Fibroblast of villous mesenchyme (primary cell): ENCODE results near the gene QRICH2. TPM values are rescaled to one million over a fixed set of nuclear protein-coding genes. Genes with fewer than 3 reads are reported as not detected.

Experiments used
- DNase-seq: peaks from one replicate; pipeline ENCODE4 v3.0.0-alpha.2; 2010; ENCODE audit warnings: low read depth
- H3K4me3 ChIP-seq: 2 replicates; pipeline ENCODE4 v1.5.1; 2011; ENCODE audit warnings: low read depth, mild to moderate bottlenecking, low read length
- CTCF ChIP-seq: IDR thresholded peaks from 2 replicates; pipeline ENCODE4 v1.5.1; 2012; ENCODE audit warnings: low read depth, mild to moderate bottlenecking, low read length; ENCODE audit not compliant: insufficient read depth
- total RNA-seq: library from RNA; depleted of rRNA; stranded (reverse); fragments of >200 nt; gene quantifications from 2 replicates; pipeline ENCODE4 v1.2.3, GENCODE V29; 2012

Gene QRICH2
- 2.2 and 2.6 TPM in 2 replicates for total RNA-seq

- DNase-seq, result no peak
- TF ChIP-seq CTCF, result no peak
- H3K4me3 ChIP-seq, result no peak within 1 kb of the TSS
Measured at GRCh38 chr17:76307966-76308338, at the start of gene QRICH2. TSS of gene QRICH2 (minus strand) at chr17:76308276. CDS start at chr17:76307998, 278 bp downstream.

- H3K4me3 ChIP-seq, result no peak overlapping the region
- no peak for TF ChIP-seq CTCF
- no peak for DNase-seq
Measured at GRCh38 chr17:76357597-76358158, 49.6 kb upstream of the QRICH2 start.

- no peak overlapping the region for H3K4me3 ChIP-seq
- no peak for DNase-seq
- TF ChIP-seq CTCF, result no peak
Measured at GRCh38 chr17:76356803-76357456, 48.9 kb upstream of the QRICH2 start.

GRCh38 chr17:76354747-76355310, 46.8 kb upstream of the QRICH2 start:
- no peak overlapping the region for H3K4me3 ChIP-seq
- no peak for TF ChIP-seq CTCF
- no peak for DNase-seq

GRCh38 chr17:76354317-76354729, 46.2 kb upstream of the QRICH2 start:
- DNase-seq, result no peak
- no peak for TF ChIP-seq CTCF
- H3K4me3 ChIP-seq, result peak overlapping the region; percentile 86

- peak; percentile 89 for DNase-seq
- peak; percentile 46 for TF ChIP-seq CTCF
- H3K4me3 ChIP-seq, result peak within 1 kb of the TSS; percentile 86
Measured at GRCh38 chr17:76353599-76354316, 45.7 kb upstream of the QRICH2 start, which contains the start of gene PRPSAP1. TSS of gene PRPSAP1 (minus strand) at chr17:76353916. CDS start at chr17:76353703, 213 bp downstream.
